Vagina (tissue), 2 donors: Measurements from ENCODE around the gene ECI2.

ENCODE experiments used
- POLR2A ChIP-seq, 2 donors: fragments of 450-650 bp; IDR thresholded peaks; one replicate each; pipeline ENCODE4 v1.6.1; 2017; ENCODE audit warnings: antibody characterized with exemption in 2 of 2, mild to moderate bottlenecking in 2 of 2, moderate library complexity in 2 of 2
- TF ChIP-seq, protein P1 (sequence below), 3 experiments: fragments of 450-650 bp in 2 of 3; fragments of 200-600 bp in 1 of 3; sonication (generic) in 1 of 3; IDR thresholded peaks; one replicate each; pipeline ENCODE4 v1.5.1; 2017 to 2019; ENCODE audit warnings: antibody characterized with exemption in 3 of 3, mild to moderate bottlenecking in 2 of 3, moderate library complexity in 2 of 3

DNA sequence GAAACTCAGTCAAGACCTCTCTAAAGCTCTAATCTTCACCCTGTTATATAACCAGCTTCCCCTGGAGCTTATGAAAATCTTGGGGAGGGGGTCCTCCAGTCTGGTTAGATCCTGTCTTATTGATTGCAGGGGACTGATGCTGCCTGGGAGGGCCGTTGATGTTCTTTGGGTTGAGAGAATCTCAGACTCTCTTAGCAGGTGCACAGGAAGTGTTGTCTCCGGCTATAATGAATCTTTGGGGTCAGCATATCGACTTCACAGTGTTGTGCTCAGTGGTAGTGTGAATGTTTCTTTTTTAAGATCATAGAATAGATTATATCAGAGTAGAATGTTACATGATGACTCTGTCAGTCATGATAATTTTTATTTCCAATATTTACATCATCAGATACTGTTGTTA lies 2.8 kb upstream of the ECI2 start:
- TF ChIP-seq, protein P1, sequence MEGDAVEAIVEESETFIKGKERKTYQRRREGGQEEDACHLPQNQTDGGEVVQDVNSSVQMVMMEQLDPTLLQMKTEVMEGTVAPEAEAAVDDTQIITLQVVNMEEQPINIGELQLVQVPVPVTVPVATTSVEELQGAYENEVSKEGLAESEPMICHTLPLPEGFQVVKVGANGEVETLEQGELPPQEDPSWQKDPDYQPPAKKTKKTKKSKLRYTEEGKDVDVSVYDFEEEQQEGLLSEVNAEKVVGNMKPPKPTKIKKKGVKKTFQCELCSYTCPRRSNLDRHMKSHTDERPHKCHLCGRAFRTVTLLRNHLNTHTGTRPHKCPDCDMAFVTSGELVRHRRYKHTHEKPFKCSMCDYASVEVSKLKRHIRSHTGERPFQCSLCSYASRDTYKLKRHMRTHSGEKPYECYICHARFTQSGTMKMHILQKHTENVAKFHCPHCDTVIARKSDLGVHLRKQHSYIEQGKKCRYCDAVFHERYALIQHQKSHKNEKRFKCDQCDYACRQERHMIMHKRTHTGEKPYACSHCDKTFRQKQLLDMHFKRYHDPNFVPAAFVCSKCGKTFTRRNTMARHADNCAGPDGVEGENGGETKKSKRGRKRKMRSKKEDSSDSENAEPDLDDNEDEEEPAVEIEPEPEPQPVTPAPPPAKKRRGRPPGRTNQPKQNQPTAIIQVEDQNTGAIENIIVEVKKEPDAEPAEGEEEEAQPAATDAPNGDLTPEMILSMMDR (IDR thresholded peaks at IDR 0.05) = no peak
- TF ChIP-seq POLR2A (IDR thresholded peaks at IDR 0.05) = no peak
